Measurements from ENCODE around the gene ZMYND11. TPM values are rescaled to one million over a fixed set of nuclear protein-coding genes. Genes with fewer than 3 reads are reported as not detected.

Gene ZMYND11
- polyA plus RNA-seq, 1 donor, result 61.0 TPM

GRCh38 chr10:200405-200804 is 65.2 kb downstream of the ZMYND11 start:
- no peak for DNase-seq

- DNase-seq, result no peak
Observed at GRCh38 chr10:201328-201771, 66.1 kb downstream of the ZMYND11 start.

DNA sequence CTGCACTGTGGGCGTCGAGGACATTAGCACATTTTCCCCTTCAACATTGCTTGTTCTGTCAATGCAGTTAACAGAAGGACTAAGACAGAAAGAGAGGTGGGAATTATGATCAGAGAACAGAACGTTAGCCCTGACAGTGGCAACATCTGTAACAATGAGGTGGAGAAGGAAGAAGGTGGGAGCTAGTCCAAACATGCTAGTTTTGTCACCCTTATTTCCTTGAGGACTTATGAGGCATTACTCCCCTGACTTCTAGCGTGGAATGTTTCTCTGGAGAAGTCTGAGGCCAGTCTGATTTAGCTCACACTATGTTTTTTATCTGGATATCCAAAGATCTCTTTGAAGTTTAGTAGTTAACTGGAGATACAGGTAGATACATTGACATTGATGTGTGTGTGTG is 73.4 kb downstream of the ZMYND11 start:
- no peak for DNase-seq

GRCh38 chr10:209357-209756 is 74.1 kb downstream of the ZMYND11 start:
- no peak for DNase-seq

GRCh38 chr10:210297-210696 is 75.0 kb downstream of the ZMYND11 start:
- DNase-seq, result no peak

GRCh38 chr10:215444-215843 is 80.2 kb downstream of the ZMYND11 start:
- DNase-seq, result no peak

DNA sequence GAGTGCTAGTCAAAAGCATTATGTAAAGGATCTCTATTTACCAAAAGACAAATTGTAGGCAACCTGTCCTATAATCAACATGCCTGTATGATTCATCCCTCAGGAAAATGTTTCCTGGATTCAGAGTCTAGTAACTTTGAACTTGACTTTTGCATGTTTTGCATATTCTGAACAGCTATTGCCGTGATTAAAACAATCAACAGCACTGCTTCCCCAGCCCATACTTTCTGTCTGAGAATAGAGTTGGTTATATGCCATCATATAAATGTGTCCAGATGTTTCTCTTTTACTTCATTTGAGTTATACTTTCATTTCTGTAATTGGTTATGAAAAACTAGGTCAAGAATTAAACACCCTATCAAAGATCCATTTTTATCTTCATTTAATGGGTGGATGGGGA is 83.5 kb downstream of the ZMYND11 start:
- DNase-seq, result no peak

DNA sequence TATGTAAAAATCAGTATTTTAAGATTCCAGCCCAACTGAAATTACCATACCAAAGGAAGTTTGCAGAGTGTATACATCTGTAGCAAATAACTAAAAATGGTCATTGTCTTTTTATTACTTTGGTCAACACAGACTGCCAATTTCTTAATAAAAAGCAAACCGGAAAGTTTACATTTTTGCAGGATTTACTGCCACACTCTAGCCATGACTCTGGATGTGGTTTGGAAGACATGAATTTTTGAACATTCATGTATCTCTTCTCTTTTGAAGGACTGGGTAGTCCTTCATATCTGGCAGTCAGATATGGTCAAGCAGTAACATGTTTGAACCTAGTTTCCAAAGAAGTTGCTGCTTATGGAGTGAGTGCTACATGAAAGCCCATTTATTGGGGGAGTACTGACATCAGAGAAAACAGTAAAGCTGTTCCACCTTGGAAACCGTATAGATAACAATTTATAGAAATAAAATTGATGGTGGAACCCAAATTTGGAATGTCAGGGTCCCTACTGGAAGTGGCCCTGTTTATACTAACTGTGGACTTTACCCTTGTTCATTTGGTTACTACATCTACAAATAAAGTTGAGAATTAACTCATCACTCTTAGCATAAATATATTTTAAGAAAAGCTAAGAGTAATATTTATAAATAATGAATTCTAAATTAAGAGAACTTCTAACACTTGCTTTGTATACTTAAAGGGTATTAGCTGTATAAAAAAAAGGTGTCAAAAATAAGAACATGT is 84.6 kb downstream of the ZMYND11 start:
- DNase-seq, result no peak

GRCh38 chr10:224571-224970 is 89.3 kb downstream of the ZMYND11 start:
- no peak for DNase-seq

DNA sequence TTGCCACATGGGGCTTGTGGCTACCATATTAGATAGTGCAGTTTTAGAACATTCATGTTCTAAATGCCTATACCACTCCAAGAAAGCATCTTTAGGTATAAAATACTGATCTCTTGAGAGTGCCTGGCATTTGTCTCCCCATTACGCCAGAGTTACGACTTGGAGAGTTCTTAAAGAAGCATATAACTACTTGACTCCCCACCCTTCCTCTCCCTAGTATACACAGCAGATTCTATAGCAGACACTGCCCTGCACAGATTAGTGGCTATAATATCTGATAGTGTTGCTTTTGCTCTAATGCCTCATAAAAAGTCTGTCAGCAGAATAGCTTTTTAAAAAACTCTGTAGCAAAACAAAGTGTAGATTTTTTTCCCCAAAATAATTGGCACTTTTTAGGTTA is 90.8 kb downstream of the ZMYND11 start:
- no peak for DNase-seq

- DNase-seq, result no peak
Observed at GRCh38 chr10:227014-227413, 91.8 kb downstream of the ZMYND11 start.

- DNase-seq, result no peak
Observed at GRCh38 chr10:228366-228765, 93.1 kb downstream of the ZMYND11 start.

DNA sequence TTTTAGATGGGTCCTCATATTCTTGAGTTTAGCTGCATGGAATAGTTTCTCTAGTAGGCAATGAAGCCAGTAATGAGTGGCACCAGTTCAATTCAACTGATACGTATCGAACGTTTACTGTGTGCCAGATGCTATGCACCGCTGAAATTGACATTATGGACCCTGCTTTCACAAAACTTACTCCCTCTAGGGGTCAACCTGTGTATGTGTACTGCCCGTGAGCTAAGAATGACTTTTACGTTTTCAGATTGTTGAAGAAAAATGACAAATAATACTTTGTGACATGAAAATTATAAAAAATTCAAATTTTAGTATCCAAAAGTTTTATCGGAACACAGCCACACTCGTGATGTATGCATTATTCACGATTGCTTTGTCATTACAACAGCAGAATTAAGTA is 95.5 kb downstream of the ZMYND11 start:
- no peak for DNase-seq

DNA sequence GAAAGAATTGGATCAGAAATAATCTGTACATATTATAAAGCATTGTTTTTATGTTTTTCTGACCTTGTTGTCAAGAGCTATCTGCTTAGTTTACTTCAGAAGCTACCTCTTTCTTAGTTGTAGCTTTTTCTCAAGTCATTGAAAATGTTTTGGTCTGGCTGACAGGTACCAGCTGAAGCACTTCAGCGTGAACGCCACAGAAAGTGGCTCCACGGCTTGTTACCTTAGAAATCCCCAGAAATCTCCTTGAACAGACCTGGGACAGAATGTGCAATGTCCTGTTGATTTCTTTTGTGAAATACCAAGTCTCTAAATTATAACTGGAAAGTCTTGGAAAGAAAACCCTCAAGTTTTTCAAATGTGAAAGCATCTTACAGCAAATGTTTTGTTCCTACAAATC is 96.8 kb downstream of the ZMYND11 start:
- no peak for DNase-seq

DNA sequence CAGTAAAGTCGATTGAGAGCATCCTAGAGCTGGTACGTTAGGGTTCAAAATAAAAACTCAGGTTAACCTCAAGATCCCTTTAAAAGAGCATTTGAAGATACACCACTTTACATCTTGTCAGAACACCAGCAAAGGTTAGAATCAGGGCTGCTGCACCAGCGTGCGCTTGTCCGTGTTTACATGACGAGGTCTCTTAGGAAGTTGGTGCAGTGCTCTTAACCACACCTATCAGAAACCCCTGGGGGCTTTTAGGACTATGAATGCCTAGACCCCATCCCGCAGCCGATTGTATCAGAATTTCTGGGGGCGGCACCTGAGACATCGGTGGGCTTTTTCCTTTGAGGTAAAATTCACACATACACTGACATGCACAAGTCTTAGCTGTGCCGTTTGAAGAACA is 97.6 kb downstream of the ZMYND11 start:
- DNase-seq, result no peak

DNA sequence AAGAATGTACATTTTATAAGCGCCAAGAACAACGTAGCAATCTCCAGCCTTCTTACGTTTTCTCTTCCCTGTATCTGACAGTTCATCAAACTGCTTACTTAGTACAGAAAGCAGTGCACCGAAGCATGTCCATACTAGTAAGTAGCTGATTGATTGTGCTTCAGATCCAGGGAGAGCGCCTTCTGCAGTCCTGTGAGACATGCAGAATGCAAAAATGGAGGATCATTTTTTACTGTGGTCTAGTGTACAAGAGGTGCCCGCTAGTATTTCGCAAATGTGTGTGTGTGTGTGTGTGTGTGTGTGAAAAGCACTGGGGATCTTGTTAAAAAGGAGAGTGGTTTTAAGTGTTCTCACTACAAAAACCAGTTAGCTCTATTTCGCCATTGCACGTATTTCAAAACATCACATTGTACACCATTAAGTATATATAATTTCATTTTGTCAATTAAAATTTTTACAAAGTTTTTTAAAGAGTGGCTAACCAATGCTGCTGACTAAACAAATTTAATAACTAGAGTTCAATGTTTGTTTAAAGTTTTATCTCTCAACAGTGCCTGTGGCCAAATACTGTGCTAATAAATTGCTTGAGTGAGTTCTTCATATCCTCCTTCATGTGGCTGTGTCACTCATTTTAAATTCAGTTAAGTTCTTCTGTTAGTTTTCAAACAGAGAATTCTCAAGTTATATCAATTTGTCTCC is 99.6 kb downstream of the ZMYND11 start:
- DNase-seq, result no peak

- no peak for DNase-seq
Observed at GRCh38 chr10:235915-236314, 100.7 kb downstream of the ZMYND11 start.

- DNase-seq, result no peak
Observed at GRCh38 chr10:239109-239508, 103.9 kb downstream of the ZMYND11 start.

DNA sequence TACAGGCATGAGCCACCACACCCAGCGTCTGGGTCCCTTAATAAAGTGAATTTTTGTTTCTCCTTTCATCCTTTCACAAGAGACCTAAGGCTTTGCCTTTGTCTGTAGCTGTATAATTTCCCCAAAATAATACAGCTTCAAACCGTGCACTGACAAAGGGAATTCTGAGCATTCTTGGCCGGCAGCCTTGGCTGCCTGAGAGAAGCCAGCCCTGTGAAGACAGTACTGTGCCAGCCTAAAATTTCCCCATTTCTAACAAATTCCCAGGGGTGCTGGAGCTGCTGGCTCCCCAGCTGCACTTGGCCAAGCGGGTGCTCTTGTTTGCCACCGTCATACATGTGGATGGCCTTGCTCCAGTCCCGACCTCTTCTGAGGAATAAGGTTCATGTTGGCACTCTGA is 106.2 kb downstream of the ZMYND11 start:
- no peak for DNase-seq

- no peak for DNase-seq
Observed at GRCh38 chr10:241966-242643, 106.8 kb downstream of the ZMYND11 start.

DNA sequence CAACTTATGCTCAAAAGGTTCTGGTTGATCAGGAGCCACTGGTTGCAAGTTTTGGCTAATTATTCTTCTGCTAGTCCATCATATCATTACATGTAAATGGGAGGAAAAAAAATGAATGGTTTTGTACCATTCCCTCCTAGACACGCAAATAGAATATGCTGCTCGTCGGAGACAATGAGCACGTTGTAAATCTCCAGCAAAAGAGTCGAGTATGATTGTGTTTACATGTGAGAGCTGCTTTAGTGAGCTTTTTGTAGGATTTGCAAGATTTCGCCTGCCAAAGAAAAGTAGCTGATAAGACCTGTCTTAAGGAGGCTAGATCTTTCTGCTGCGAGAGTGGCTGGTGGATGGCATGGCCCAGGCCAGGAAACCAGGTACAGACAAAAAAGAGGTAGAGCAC is 109.0 kb downstream of the ZMYND11 start:
- no peak for DNase-seq

DNA sequence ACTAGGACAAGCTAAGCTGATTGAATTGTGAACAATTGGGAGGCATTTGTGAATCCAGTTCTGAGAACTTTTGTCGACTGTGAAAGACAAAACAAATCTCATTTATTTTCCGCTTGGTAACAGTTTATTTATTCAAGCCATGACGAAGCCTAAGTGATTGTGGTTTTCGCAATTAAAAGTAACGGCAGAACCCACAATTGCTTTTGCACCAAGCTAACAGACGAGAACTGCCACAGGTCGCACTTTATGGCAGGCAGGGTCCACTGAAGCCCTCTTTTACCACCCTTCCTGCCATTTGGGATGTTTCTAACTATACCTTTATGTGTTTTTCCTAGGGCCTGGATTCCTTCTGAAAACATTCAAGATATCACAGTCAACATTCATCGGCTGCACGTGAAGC is 111.2 kb downstream of the ZMYND11 start:
- DNase-seq, result no peak

- no peak for DNase-seq
Observed at GRCh38 chr10:247480-247879, 112.2 kb downstream of the ZMYND11 start.

GRCh38 chr10:248307-248706 is 113.1 kb downstream of the ZMYND11 start:
- no peak for DNase-seq
